Neural cell (in vitro differentiated cells): Measurements from ENCODE around the gene MAP1LC3A. TPM values are rescaled to one million over a fixed set of nuclear protein-coding genes. Genes with fewer than 3 reads are reported as not detected.
"Not testable (repeated sequence)": the region's sequence is repeated elsewhere in the genome, so short reads cannot be mapped to it uniquely, and the experiment has no call there.

Experiments
- H2AFZ ChIP-seq: fragments of 200-600, 300-800 bp; sonication (generic), shearing (Covaris generic); 2 replicates; pipeline ENCODE4 v1.6.0; 2014; ENCODE audit warnings: low read depth, mild to moderate bottlenecking, antibody characterized with exemption, low read length, moderate library complexity
- H3F3A ChIP-seq: fragments of 200-600 bp; shearing (Covaris generic); 2 replicates; pipeline ENCODE4 v1.6.1; 2016; ENCODE audit warnings: mild to moderate bottlenecking, moderate library complexity, mixed read lengths, antibody characterized with exemption, low read length; ENCODE audit not compliant: insufficient read depth, poor library complexity, severe bottlenecking
- H3K27ac ChIP-seq: fragments of 200-600, 300-800 bp; sonication (generic), shearing (Covaris generic); 2 replicates; pipeline ENCODE4 v1.5.1; 2014; ENCODE audit warnings: mild to moderate bottlenecking, low read length, moderate library complexity
- H3K27me3 ChIP-seq: fragments of 300-800, 200-600 bp; sonication (generic), shearing (Covaris generic); 2 replicates; pipeline ENCODE4 v1.6.0; 2014; ENCODE audit warnings: mild to moderate bottlenecking, low read depth, low read length, moderate library complexity; ENCODE audit not compliant: insufficient read depth
- H3K36me3 ChIP-seq: fragments of 300-800, 200-600 bp; sonication (generic), shearing (Covaris generic); 2 replicates; pipeline ENCODE4 v1.5.1; 2014; ENCODE audit warnings: mild to moderate bottlenecking, antibody characterized with exemption, low read length, moderate library complexity; ENCODE audit not compliant: insufficient read depth
- H3K4me2 ChIP-seq: fragments of 300-800, 200-600 bp; sonication (generic), shearing (Covaris generic); 2 replicates; pipeline ENCODE4 v1.6.0; 2014; ENCODE audit warnings: mild to moderate bottlenecking, low read length
- H3K4me3 ChIP-seq: fragments of 300-800, 200-600 bp; sonication (generic), shearing (Covaris generic); 2 replicates; pipeline ENCODE4 v1.5.1; 2014; ENCODE audit warnings: mild to moderate bottlenecking, low read length, moderate library complexity
- H3K79me2 ChIP-seq: fragments of 200-600 bp; shearing (Covaris generic); replicated peaks from 2 replicates; pipeline ENCODE4 v1.6.0; 2014; ENCODE audit warnings: mild to moderate bottlenecking, low read length, moderate library complexity; ENCODE audit not compliant: insufficient read depth
- H3K9ac ChIP-seq: fragments of 300-800, 200-600 bp; sonication (generic), shearing (Covaris generic); 2 replicates; pipeline ENCODE4 v1.6.1; 2016; ENCODE audit warnings: mild to moderate bottlenecking, low read length, mixed read lengths
- H3K9me2 ChIP-seq: fragments of 200-600 bp; shearing (Covaris generic); 2 replicates; pipeline ENCODE4 v1.6.1; 2016; ENCODE audit warnings: mild to moderate bottlenecking, low read length, mixed read lengths; ENCODE audit not compliant: insufficient read depth
- H3K9me3 ChIP-seq: fragments of 200-600, 300-800 bp; sonication (generic), shearing (Covaris generic); 2 replicates; pipeline ENCODE4 v1.6.1; 2016; ENCODE audit warnings: mild to moderate bottlenecking, mixed run types, low read length, moderate library complexity, mixed read lengths
- H4K20me1 ChIP-seq: fragments of 200-600 bp; shearing (Covaris generic); 2 replicates; pipeline ENCODE4 v1.6.1; 2016; ENCODE audit warnings: mild to moderate bottlenecking, mixed run types; ENCODE audit not compliant: insufficient read depth
- EZH2 ChIP-seq: fragments of 200-600, 300-800 bp; shearing (Covaris generic), sonication (generic); IDR thresholded peaks from 2 replicates; pipeline ENCODE4 v1.6.1; 2014; ENCODE audit warnings: antibody characterized with exemption, low read length, borderline replicate concordance, mild to moderate bottlenecking; ENCODE audit not compliant: insufficient read depth, poor library complexity, severe bottlenecking
- MXI1 ChIP-seq: fragments of 450-650 bp; conservative IDR thresholded peaks from 2 replicates; pipeline ENCODE4 v1.6.1; 2014; ENCODE audit warnings: antibody characterized with exemption, mild to moderate bottlenecking; ENCODE audit not compliant: poor library complexity, severe bottlenecking
- POLR2AphosphoS5 ChIP-seq: IDR thresholded peaks from 2 replicates; pipeline ENCODE4 v1.6.1; 2012
- RAD21 ChIP-seq: fragments of 450-650 bp; conservative IDR thresholded peaks from 2 replicates; pipeline ENCODE4 v1.6.1; 2014; ENCODE audit warnings: antibody characterized with exemption, mild to moderate bottlenecking, moderate library complexity
- SMC3 ChIP-seq: fragments of 450-650 bp; conservative IDR thresholded peaks from 2 replicates; pipeline ENCODE4 v1.6.1; 2014; ENCODE audit warnings: antibody characterized with exemption, mild to moderate bottlenecking, moderate library complexity; ENCODE audit not compliant: poor library complexity
- TAF1 ChIP-seq: IDR thresholded peaks from 2 replicates; pipeline ENCODE4 v1.6.1; 2012; ENCODE audit warnings: low read depth
- polyA plus RNA-seq: library from polyadenylated mRNA; depleted of rRNA; stranded (reverse); fragments of >200 nt; gene quantifications from 2 replicates; pipeline ENCODE4 v1.2.3, GENCODE V29; 2014
- TF ChIP-seq, protein P1 (sequence below): fragments of 450-650 bp; IDR thresholded peaks from 2 replicates; pipeline ENCODE4 v1.5.1; 2014; ENCODE audit warnings: antibody characterized with exemption, mild to moderate bottlenecking, moderate library complexity; ENCODE audit not compliant: poor library complexity, severe bottlenecking

The MAP1LC3A gene
- polyA plus RNA-seq, 1 donor from 2014 or later, result 56.2 TPM

GRCh38 chr20:34518863-34519262 is 39.7 kb upstream of the MAP1LC3A start:
- H3K27me3 ChIP-seq, H3K9ac ChIP-seq, H3K4me3 ChIP-seq, H3K27ac ChIP-seq, H3F3A ChIP-seq, H3K9me3 ChIP-seq, H2AFZ ChIP-seq, H4K20me1 ChIP-seq, H3K4me2 ChIP-seq, H3K9me2 ChIP-seq, H3K36me3 ChIP-seq: not testable (repeated sequence)
- H3K79me2 ChIP-seq, result peaks cover 47% of the 10 kb centered on the region

- H3K4me3 ChIP-seq, H3K4me2 ChIP-seq: not testable (repeated sequence)
Observed at GRCh38 chr20:34519841-34520240, 38.7 kb upstream of the MAP1LC3A start.

GRCh38 chr20:34522969-34523871 is 35.3 kb upstream of the MAP1LC3A start:
- Histone ChIP-seq H3K27me3 (no peaks in the 10 kb centered on the region), H3K9me3 (no peaks in the 10 kb centered on the region), H3K27ac (no peak overlapping the region), H3K4me3 (no peak overlapping the region), H3K9ac (no peak overlapping the region), H3K79me2 (peaks cover 47% of the 10 kb centered on the region), H3K36me3 (no peaks in the 10 kb centered on the region), H3K9me2 (no peaks in the 10 kb centered on the region), H3F3A (no peaks in the 10 kb centered on the region), H4K20me1 (no peaks in the 10 kb centered on the region), H2AFZ (no peak overlapping the region), H3K4me2 (no peak overlapping the region)
- peak; percentile 30 for TF ChIP-seq SMC3
- TF ChIP-seq RAD21, result peak; percentile 24
- TF ChIP-seq POLR2AphosphoS5, result no peak
- TF ChIP-seq, protein P1, sequence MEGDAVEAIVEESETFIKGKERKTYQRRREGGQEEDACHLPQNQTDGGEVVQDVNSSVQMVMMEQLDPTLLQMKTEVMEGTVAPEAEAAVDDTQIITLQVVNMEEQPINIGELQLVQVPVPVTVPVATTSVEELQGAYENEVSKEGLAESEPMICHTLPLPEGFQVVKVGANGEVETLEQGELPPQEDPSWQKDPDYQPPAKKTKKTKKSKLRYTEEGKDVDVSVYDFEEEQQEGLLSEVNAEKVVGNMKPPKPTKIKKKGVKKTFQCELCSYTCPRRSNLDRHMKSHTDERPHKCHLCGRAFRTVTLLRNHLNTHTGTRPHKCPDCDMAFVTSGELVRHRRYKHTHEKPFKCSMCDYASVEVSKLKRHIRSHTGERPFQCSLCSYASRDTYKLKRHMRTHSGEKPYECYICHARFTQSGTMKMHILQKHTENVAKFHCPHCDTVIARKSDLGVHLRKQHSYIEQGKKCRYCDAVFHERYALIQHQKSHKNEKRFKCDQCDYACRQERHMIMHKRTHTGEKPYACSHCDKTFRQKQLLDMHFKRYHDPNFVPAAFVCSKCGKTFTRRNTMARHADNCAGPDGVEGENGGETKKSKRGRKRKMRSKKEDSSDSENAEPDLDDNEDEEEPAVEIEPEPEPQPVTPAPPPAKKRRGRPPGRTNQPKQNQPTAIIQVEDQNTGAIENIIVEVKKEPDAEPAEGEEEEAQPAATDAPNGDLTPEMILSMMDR, result peak; percentile 32
- TF ChIP-seq EZH2, result no peak
- no peak for TF ChIP-seq TAF1

More at GRCh38 chr20:34519841-34520240, 38.7 kb upstream of the MAP1LC3A start:
- not testable (repeated sequence) for H3K9me2 ChIP-seq, H4K20me1 ChIP-seq, H3K36me3 ChIP-seq, H3K27ac ChIP-seq, H3K9ac ChIP-seq, H2AFZ ChIP-seq, H3K9me3 ChIP-seq, H3K27me3 ChIP-seq, H3F3A ChIP-seq
- peaks cover 53% of the 10 kb centered on the region for H3K79me2 ChIP-seq

- H3K9me2 ChIP-seq, result no peaks in the 10 kb centered on the region
- TF ChIP-seq MXI1 (no peak), SMC3 (no peak), EZH2 (no peak)
- H3K9ac ChIP-seq, result no peak overlapping the region
- H3K4me3 ChIP-seq, result no peak overlapping the region
- H3K79me2 ChIP-seq, result peaks cover 36% of the 10 kb centered on the region
- H2AFZ ChIP-seq, result no peak overlapping the region
- no peaks in the 10 kb centered on the region for H3F3A ChIP-seq
- no peaks in the 10 kb centered on the region for H4K20me1 ChIP-seq
- no peaks in the 10 kb centered on the region for H3K9me3 ChIP-seq
- H3K36me3 ChIP-seq, result no peaks in the 10 kb centered on the region
- H3K4me2 ChIP-seq, result no peak overlapping the region
- no peaks in the 10 kb centered on the region for H3K27me3 ChIP-seq
- no peak overlapping the region for H3K27ac ChIP-seq
Observed at GRCh38 chr20:34524426-34524825, 34.1 kb upstream of the MAP1LC3A start.
